RWPE1 (cell line): Measurements from ENCODE around the gene TECPR2.
A peak's percentile ranks its signal among the peaks of the same experiment; 100 is the strongest.

Experiments used
- CTCF ChIA-PET: fragments of 350-600 bp; sonication (Branson Sonifier 250); formaldehyde crosslinking; extraction: SDS; loops from one replicate; lab custom pipeline; 2021; lab: Yijun Ruan, JAX
- POLR2A ChIA-PET: fragments of 400-600 bp; formaldehyde crosslinking; extraction: SDS; loops from one replicate; lab custom pipeline; 2020; ENCODE audit warnings: antibody characterized with exemption; ENCODE audit not compliant: low non-redundant PET; lab: Yijun Ruan, JAX
- DNase-seq: peaks from one replicate; pipeline ENCODE4 v3.0.0; 2012; ENCODE audit warnings: low spot score
- H3K27ac ChIP-seq: fragments of 450-650 bp; 2 replicates; pipeline ENCODE4 v1.5.1; 2017
- TF ChIP-seq, protein P1 (sequence below): fragments of 450-650 bp; conservative IDR thresholded peaks from 2 replicates; pipeline ENCODE4 v1.5.1; 2017; ENCODE audit warnings: low read depth, mild to moderate bottlenecking

Gene TECPR2

GRCh38 chr14:102454711-102455110, 92.0 kb downstream of the TECPR2 start:
- CTCF ChIA-PET = no interaction called here

DNA sequence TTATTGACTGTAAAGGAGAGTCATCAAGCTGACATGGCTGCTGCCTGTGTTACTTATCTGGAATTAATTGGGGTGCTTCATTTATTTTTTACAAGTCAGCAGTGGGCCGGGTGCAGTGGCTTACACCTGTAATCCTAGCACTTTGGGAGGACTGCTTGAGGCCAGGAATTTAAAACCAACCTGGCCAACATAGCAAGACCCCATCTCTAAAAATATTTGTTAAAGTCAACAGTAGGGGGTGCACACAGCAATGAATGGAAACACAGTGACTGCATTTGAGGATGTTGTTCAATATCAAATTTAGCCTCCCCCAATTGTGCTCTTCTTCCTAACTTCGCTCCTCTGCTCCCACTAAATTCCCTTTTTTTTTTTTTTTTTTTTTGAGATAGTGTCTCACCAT, 94.8 kb downstream of the TECPR2 start:
- POLR2A ChIA-PET = no interaction called here
- CTCF ChIA-PET = interaction anchor here (0.6 kb wide), 1 partner anchor 278 kb away, joined by 3 read pairs; no protein-coding TSS in a partner anchor

More at GRCh38 chr14:102454711-102455110, 92.0 kb downstream of the TECPR2 start:
- H3K27ac ChIP-seq = peak overlapping the region; percentile 26
- POLR2A ChIA-PET = no interaction called here
- TF ChIP-seq, protein P1, sequence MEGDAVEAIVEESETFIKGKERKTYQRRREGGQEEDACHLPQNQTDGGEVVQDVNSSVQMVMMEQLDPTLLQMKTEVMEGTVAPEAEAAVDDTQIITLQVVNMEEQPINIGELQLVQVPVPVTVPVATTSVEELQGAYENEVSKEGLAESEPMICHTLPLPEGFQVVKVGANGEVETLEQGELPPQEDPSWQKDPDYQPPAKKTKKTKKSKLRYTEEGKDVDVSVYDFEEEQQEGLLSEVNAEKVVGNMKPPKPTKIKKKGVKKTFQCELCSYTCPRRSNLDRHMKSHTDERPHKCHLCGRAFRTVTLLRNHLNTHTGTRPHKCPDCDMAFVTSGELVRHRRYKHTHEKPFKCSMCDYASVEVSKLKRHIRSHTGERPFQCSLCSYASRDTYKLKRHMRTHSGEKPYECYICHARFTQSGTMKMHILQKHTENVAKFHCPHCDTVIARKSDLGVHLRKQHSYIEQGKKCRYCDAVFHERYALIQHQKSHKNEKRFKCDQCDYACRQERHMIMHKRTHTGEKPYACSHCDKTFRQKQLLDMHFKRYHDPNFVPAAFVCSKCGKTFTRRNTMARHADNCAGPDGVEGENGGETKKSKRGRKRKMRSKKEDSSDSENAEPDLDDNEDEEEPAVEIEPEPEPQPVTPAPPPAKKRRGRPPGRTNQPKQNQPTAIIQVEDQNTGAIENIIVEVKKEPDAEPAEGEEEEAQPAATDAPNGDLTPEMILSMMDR = no peak
- no peak for DNase-seq

GRCh38 chr14:102461490-102462338, 99.0 kb downstream of the TECPR2 start:
- no peak for DNase-seq
- 0 out of 2 replicates have a peak overlapping the region, but pooled peaks have one; percentile 21 for H3K27ac ChIP-seq
- CTCF ChIA-PET = interaction anchor here (0.9 kb wide), 1 partner anchor 233 kb away, joined by 3 read pairs; no protein-coding TSS in a partner anchor
- TF ChIP-seq, protein P1 = no peak
- POLR2A ChIA-PET = no interaction called here

More for the DNA sequence above, 94.8 kb downstream of the TECPR2 start:
- TF ChIP-seq, protein P1 = no peak
- H3K27ac ChIP-seq = no peak overlapping the region
- no peak for DNase-seq

- H3K27ac ChIP-seq = no peak overlapping the region
- DNase-seq = no peak
- TF ChIP-seq, protein P1 = no peak
- ChIA-PET POLR2A (no interaction called here), CTCF (interaction anchor here (0.9 kb wide), 1 partner anchor 233 kb away, joined by 3 read pairs; no protein-coding TSS in a partner anchor)
These were observed 99.7 kb downstream of the TECPR2 start for GRCh38 chr14:102462391-102462790.

GRCh38 chr14:102464006-102464405, 101.3 kb downstream of the TECPR2 start:
- no peak for DNase-seq
- peak overlapping the region; percentile 27; the same call in 1 of the 2 replicates for H3K27ac ChIP-seq
- CTCF ChIA-PET = no interaction called here
- POLR2A ChIA-PET = no interaction called here
- TF ChIP-seq, protein P1 = no peak

DNA sequence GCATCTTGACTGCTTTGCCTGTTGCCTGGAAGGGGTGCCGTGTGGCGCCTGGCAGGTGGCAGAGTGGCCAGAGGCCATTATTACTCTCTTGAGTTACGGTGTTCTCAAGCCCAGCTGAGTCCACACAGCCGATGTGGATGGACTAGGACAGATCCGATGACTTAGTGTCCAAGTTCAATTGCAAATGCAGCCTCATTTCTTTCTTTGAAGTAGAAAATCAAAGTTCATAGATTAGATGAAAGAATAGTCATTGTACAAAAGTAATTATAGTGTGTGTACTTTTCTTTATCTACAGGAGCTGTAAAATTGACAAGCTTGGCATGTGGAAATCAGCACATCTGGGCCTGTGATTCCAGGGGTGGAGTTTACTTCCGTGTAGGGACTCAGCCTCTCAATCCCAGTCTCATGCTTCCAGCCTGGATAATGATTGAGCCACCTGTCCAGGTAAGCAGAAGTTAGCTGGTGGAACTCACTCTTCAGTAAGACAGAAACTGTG, 102.2 kb downstream of the TECPR2 start:
- peak overlapping the region; percentile 23; the same call in 1 of the 2 replicates for H3K27ac ChIP-seq
- TF ChIP-seq, protein P1 = no peak
- no peak for DNase-seq
- CTCF ChIA-PET = no interaction called here
- POLR2A ChIA-PET = interaction anchor here (0.5 kb wide), 1 partner anchor 51 kb away, joined by 10 read pairs; no protein-coding TSS in a partner anchor
